CD4-positive, alpha-beta T cell treated with Interleukin-1 beta for 1 hour (primary cell): Measurements from ENCODE around the gene WDR64.

Experiments used
- DNase-seq, 2 donors: peaks; one replicate each; pipeline ENCODE4 v3.0.0-alpha.2; 2020 to 2022

WDR64 gene

DNA sequence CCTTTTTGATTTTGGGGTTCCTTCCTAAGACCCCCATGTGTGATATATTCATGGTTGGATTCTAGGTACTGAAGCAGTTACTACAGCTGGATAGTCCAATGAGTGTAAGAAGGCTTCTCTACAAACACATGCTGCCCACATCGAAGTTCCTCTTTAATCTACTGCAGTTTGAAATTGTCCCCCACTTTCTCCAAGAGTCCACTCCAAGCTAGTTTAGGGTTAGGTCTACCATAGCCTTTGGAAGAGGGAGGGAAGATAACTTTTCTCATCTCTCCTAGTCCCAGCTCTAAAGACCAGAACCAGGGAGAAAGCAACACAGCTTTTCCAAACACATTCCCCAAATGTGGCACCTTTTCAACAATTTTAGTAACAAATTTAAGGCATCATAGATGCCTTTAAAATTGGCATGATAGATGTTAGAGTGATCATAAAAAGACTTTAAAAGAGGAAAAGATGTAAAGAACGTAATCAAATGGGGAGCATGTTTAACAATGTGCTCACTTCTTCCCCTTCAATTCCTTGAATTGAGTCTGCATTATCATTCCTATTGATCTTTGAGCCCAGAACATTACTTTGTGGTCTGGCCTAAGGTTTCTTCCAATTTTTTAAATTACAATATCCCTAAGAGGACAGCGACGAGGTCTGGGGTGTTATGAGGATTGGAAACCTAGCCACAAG, 194.9 kb downstream of the WDR64 start:
- DNase-seq = no peak

GRCh38 chr1:241847540-241847795, 195.4 kb downstream of the WDR64 start:
- DNase-seq = no peak

GRCh38 chr1:241847796-241848685, 196.0 kb downstream of the WDR64 start, which contains the start of gene EXO1:
Gene EXO1, plus strand, starts transcription at chr1:241848204. Its CDS starts 2,222 bp downstream, at chr1:241850426.
- DNase-seq = peak; percentile 88 to 90

- no peak for DNase-seq
Observed at GRCh38 chr1:241848686-241849344, 196.7 kb downstream of the WDR64 start.

GRCh38 chr1:241849345-241849695, 197.2 kb downstream of the WDR64 start:
- no peak for DNase-seq
